ENCODE data around the gene DUOXA2. TPM values are rescaled to one million over a fixed set of nuclear protein-coding genes. Genes with fewer than 3 reads are reported as not detected.
"Not testable (repeated sequence)": the region's sequence is repeated elsewhere in the genome, so short reads cannot be mapped to it uniquely, and the experiment has no call there.

DUOXA2 gene
- total RNA-seq: under 1 TPM in 2 of 4 donors, not detected in 2; 0.49 to 0.62 TPM

- Histone ChIP-seq H3K27ac (no peak within 1 kb of the TSS), H3K4me3 (no peak within 1 kb of the TSS), H3K27me3 (peaks cover 98% of the 10 kb centered on the region), H3K9me3 (no peaks in the 10 kb centered on the region), H3K4me1 (peaks cover 0 to 51% (median 20%) of the 10 kb centered on the region in 3 donors), H3K36me3 (no peaks in the 10 kb centered on the region)
- ATAC-seq: no peak
- 0 to 11% methylated on average over 1 to 7 of the region's 42 CpGs for whole genome bisulfite sequencing, 2 donors (ENCODE audit: low coverage in 1 of 2)
- TF ChIP-seq EP300 (IDR thresholded peaks at IDR 0.05) (no peak), CTCF (IDR thresholded peaks at IDR 0.05) (no peak), POLR2A (IDR thresholded peaks at IDR 0.05) (no peak), POLR2AphosphoS5 (IDR thresholded peaks at IDR 0.05) (no peak)
Measured at GRCh38 chr15:45114076-45114750, at the start of gene DUOXA2, which contains the start of gene DUOX2. TSS of gene DUOXA2 (plus strand) at chr15:45114326. CDS start at chr15:45114606, 280 bp downstream. TSS of gene DUOX2 (minus strand) at chr15:45114172. CDS start at chr15:45113411, 761 bp downstream.

- Histone ChIP-seq H3K27ac (no peak overlapping the region), H3K9me3 (no peaks in the 10 kb centered on the region), H3K36me3 (peaks cover 0 to 19% of the 10 kb centered on the region in 2 donors), H3K4me3 (no peak overlapping the region), H3K4me1 (no peaks in the 10 kb centered on the region), H3K27me3 (no peaks in the 10 kb centered on the region)
- 63 to 73% methylated on average over 3 to 4 of the region's 4 CpGs for WGBS, 2 donors (ENCODE audit: low coverage in 1 of 2)
- ATAC-seq: no peak
- TF ChIP-seq POLR2AphosphoS5 (IDR thresholded peaks at IDR 0.05): no peak
- no peak for TF ChIP-seq CTCF (IDR thresholded peaks at IDR 0.05)
- TF ChIP-seq EP300 (IDR thresholded peaks at IDR 0.05): no peak
Measured at GRCh38 chr15:45064386-45064785, 49.7 kb upstream of the DUOXA2 start.

GRCh38 chr15:45069942-45070360, 44.2 kb upstream of the DUOXA2 start:
- H3K4me3 ChIP-seq, H3K27me3 ChIP-seq, H3K4me1 ChIP-seq, H3K27ac ChIP-seq, H3K9me3 ChIP-seq, ATAC-seq: not testable (repeated sequence)
- H3K36me3 ChIP-seq: peaks cover 0 to 23% of the 10 kb centered on the region in 2 donors
- WGBS, 2 donors (ENCODE audit: low coverage in 1 of 2): 83% methylated on average over 1 of the region's 6 CpGs; no CpG with 5 or more reads in 1 of the 2 donors

- not testable (repeated sequence) for ATAC-seq, H3K4me1 ChIP-seq
- H3K36me3 ChIP-seq: peaks cover 0 to 17% of the 10 kb centered on the region in 2 donors
Measured at GRCh38 chr15:45073602-45074001, 40.5 kb upstream of the DUOXA2 start.

GRCh38 chr15:45075440-45076320, 38.4 kb upstream of the DUOXA2 start:
- not testable (repeated sequence) for ATAC-seq, H3K4me1 ChIP-seq, H3K4me3 ChIP-seq, H3K9me3 ChIP-seq, H3K27me3 ChIP-seq, H3K36me3 ChIP-seq, H3K27ac ChIP-seq
- no CpG with 5 or more reads among the region's 9 CpGs for WGBS, 2 donors (ENCODE audit: low coverage in 1 of 2)

More at GRCh38 chr15:45073602-45074001, 40.5 kb upstream of the DUOXA2 start:
- not testable (repeated sequence) for H3K4me3 ChIP-seq, H3K9me3 ChIP-seq, H3K27ac ChIP-seq, H3K27me3 ChIP-seq

- 50 to 100% methylated on average over 1 to 2 of the region's 2 CpGs for whole genome bisulfite sequencing, 2 donors (ENCODE audit: low coverage in 1 of 2)
- H3K9me3 ChIP-seq, H3K36me3 ChIP-seq, H3K27ac ChIP-seq, ATAC-seq, H3K4me3 ChIP-seq, H3K27me3 ChIP-seq, H3K4me1 ChIP-seq: not testable (repeated sequence)
Measured at GRCh38 chr15:45077391-45077790, 36.7 kb upstream of the DUOXA2 start.

- H3K27me3 ChIP-seq, H3K4me1 ChIP-seq, H3K36me3 ChIP-seq, ATAC-seq, H3K9me3 ChIP-seq, H3K27ac ChIP-seq, H3K4me3 ChIP-seq: not testable (repeated sequence)
- 67 to 83% methylated on average over 1 to 3 of the region's 5 CpGs for WGBS, 2 donors (ENCODE audit: low coverage in 1 of 2)
Measured at GRCh38 chr15:45079201-45079600, 34.9 kb upstream of the DUOXA2 start.

GRCh38 chr15:45079628-45080246, 34.4 kb upstream of the DUOXA2 start:
- not testable (repeated sequence) for H3K27me3 ChIP-seq, ATAC-seq, H3K4me3 ChIP-seq, H3K27ac ChIP-seq, H3K4me1 ChIP-seq, H3K9me3 ChIP-seq, H3K36me3 ChIP-seq
- WGBS, 2 donors (ENCODE audit: low coverage in 1 of 2): 60 to 73% methylated on average over 3 of the region's 5 CpGs

GRCh38 chr15:45080593-45080992, 33.5 kb upstream of the DUOXA2 start:
- not testable (repeated sequence) for ATAC-seq, H3K36me3 ChIP-seq, H3K27me3 ChIP-seq, H3K9me3 ChIP-seq, H3K4me3 ChIP-seq, H3K27ac ChIP-seq, H3K4me1 ChIP-seq
- no CpG with 5 or more reads among the region's 3 CpGs for WGBS, 2 donors (ENCODE audit: low coverage in 1 of 2)

GRCh38 chr15:45082412-45082811, 31.7 kb upstream of the DUOXA2 start:
- not testable (repeated sequence) for H3K9me3 ChIP-seq, H3K4me1 ChIP-seq, ATAC-seq, H3K4me3 ChIP-seq, H3K27ac ChIP-seq, H3K36me3 ChIP-seq
- peaks cover 13% of the 10 kb centered on the region for H3K27me3 ChIP-seq
- 55 to 68% methylated on average over 2 to 5 of the region's 10 CpGs for WGBS, 2 donors (ENCODE audit: low coverage in 1 of 2)

Measured in gastroesophageal sphincter (tissue), 4 donors.